Hepatocyte (in vitro differentiated cells): ENCODE data around the gene LRRFIP1.

Source experiments
- EZH2 ChIP-seq: fragments of 200-600 bp; sonication (generic); IDR thresholded peaks from 2 replicates; pipeline ENCODE4 v1.6.1; 2016; ENCODE audit warnings: antibody characterized with exemption, mild to moderate bottlenecking, borderline replicate concordance
- EZH2phosphoT487 ChIP-seq: fragments of 200-600 bp; sonication (generic); IDR thresholded peaks from one replicate; pipeline ENCODE4 v1.6.1; 2018; ENCODE audit warnings: antibody characterized with exemption, mild to moderate bottlenecking, low read depth, moderate library complexity; ENCODE audit not compliant: unreplicated experiment, severe bottlenecking
- TF ChIP-seq, protein P1 (sequence below): fragments of 200-600 bp; sonication (generic); IDR thresholded peaks from 2 replicates; pipeline ENCODE4 v1.5.1; 2016; ENCODE audit warnings: antibody characterized with exemption, mild to moderate bottlenecking; ENCODE audit not compliant: poor library complexity

DNA sequence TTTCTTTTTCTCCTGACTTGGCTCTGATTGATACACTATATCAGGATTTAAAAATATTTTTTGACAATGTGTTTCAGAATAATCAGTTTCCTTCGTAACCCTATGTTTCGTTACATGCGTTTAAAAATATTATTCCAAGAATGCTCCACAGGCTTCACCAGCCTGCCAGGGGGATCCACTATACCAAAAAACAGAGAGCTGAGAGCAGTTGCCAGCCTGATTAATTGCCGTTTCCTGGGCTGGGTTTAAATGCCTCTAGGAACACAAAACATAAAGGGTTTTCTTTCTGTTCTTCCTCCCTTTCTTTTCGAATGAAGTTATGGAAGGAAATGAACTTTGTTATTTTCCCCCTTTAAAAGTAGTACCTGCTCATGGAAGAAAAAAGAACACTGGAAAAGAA, 47.9 kb downstream of the LRRFIP1 start:
- TF ChIP-seq, protein P1, sequence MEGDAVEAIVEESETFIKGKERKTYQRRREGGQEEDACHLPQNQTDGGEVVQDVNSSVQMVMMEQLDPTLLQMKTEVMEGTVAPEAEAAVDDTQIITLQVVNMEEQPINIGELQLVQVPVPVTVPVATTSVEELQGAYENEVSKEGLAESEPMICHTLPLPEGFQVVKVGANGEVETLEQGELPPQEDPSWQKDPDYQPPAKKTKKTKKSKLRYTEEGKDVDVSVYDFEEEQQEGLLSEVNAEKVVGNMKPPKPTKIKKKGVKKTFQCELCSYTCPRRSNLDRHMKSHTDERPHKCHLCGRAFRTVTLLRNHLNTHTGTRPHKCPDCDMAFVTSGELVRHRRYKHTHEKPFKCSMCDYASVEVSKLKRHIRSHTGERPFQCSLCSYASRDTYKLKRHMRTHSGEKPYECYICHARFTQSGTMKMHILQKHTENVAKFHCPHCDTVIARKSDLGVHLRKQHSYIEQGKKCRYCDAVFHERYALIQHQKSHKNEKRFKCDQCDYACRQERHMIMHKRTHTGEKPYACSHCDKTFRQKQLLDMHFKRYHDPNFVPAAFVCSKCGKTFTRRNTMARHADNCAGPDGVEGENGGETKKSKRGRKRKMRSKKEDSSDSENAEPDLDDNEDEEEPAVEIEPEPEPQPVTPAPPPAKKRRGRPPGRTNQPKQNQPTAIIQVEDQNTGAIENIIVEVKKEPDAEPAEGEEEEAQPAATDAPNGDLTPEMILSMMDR: no peak
- TF ChIP-seq EZH2: no peak
- no peak for TF ChIP-seq EZH2phosphoT487
